Esophagus muscularis mucosa (tissue), 4 donors: Measurements from ENCODE around the gene TM4SF20. TPM values are rescaled to one million over a fixed set of nuclear protein-coding genes. Genes with fewer than 3 reads are reported as not detected.

Experiments
- DNase-seq: peaks from one replicate; pipeline ENCODE4 v3.0.0-alpha.2; 2017; ENCODE audit errors: extremely low spot score
- H3K27ac ChIP-seq, 4 donors: fragments of 200-600 bp; sonication (generic); replicated peaks in 1 of 4; 1 replicate in 3 of 4; 2 replicates in 1 of 4; pipeline ENCODE4 v1.5.1; 2016 to 2019; ENCODE audit warnings: mild to moderate bottlenecking in 1 of 4
- H3K27me3 ChIP-seq, 4 donors: fragments of 200-600 bp; sonication (generic); one replicate each; pipeline versions ENCODE4 v1.5.1 to v1.6.0; 2016 to 2019
- H3K36me3 ChIP-seq, 4 donors: fragments of 200-600 bp; sonication (generic); one replicate each; pipeline ENCODE4 v1.5.1; 2016 to 2019
- H3K4me1 ChIP-seq, 4 donors: fragments of 200-600 bp; sonication (generic); one replicate each; pipeline ENCODE4 v1.5.1; 2016 to 2019
- H3K4me3 ChIP-seq, 4 donors: fragments of 200-600 bp; sonication (generic); 1 replicate in 2 of 4; 2 replicates in 2 of 4; pipeline ENCODE4 v1.5.1; 2016 to 2019; ENCODE audit warnings: mild to moderate bottlenecking in 4 of 4, moderate library complexity in 1 of 4
- H3K9me3 ChIP-seq, 4 donors: fragments of 200-600 bp; sonication (generic); 1 replicate in 3 of 4; 2 replicates in 1 of 4; pipeline ENCODE4 v1.5.1; 2016 to 2019
- CTCF ChIP-seq, 3 experiments: fragments of 200-600 bp in 2 of 3; fragments of 450-650 bp in 1 of 3; sonication (generic) in 2 of 3; IDR thresholded peaks; one replicate each; pipeline ENCODE4 v1.5.1; 2017 to 2019; ENCODE audit warnings: antibody characterized with exemption in 3 of 3, mild to moderate bottlenecking in 2 of 3, moderate library complexity in 1 of 3
- EP300 ChIP-seq: sonication (generic); formaldehyde crosslinking; IDR thresholded peaks from one replicate; pipeline ENCODE4 v1.6.1; 2017; ENCODE audit warnings: antibody characterized with exemption
- POLR2A ChIP-seq: fragments of 450-650 bp; IDR thresholded peaks from one replicate; pipeline ENCODE4 v1.6.1; 2017; ENCODE audit warnings: antibody characterized with exemption, moderate library complexity, mild to moderate bottlenecking, low read depth
- POLR2AphosphoS5 ChIP-seq, 2 donors: sonication (generic); formaldehyde crosslinking; IDR thresholded peaks; one replicate each; pipeline ENCODE4 v1.6.1; 2017; ENCODE audit warnings: antibody characterized with exemption in 2 of 2
- WGBS: methylation state at CpG from one replicate; pipeline ENCODE4 v1.1.5; 2018; 5-methylcytosine and 5-hydroxymethylcytosine counted together
- intact Hi-C: fragments of 100-400 bp; cut with DNase I; formaldehyde crosslinking; loops from one replicate; pipeline ENCODE4 v1.15.1; 2023
- total RNA-seq, 4 donors: library from RNA; depleted of rRNA; stranded (reverse); fragments of >200 nt; gene quantifications; one replicate each; pipeline versions ENCODE4 v1.1.0 to v1.2.1, GENCODE V29; 2016

The TM4SF20 gene
- total RNA-seq, 4 donors from 2014 or later: not detected

GRCh38 chr2:227322530-227323205 is 56.4 kb downstream of the TM4SF20 start:
- Histone ChIP-seq H3K27ac (no peak overlapping the region), H3K9me3 (no peaks in the 10 kb centered on the region), H3K4me3 (no peak overlapping the region), H3K4me1 (peaks cover 17 to 25% (median 21%) of the 10 kb centered on the region in 4 donors), H3K27me3 (no peaks in the 10 kb centered on the region), H3K36me3 (no peaks in the 10 kb centered on the region)
- intact Hi-C loops: no loop called here
- 78% methylated on average over 5 of the region's 5 CpGs for WGBS
- TF ChIP-seq POLR2A (no peak), CTCF (IDR thresholded peaks at IDR 0.05) (no peak), EP300 (no peak), POLR2AphosphoS5 (IDR thresholded peaks at IDR 0.05) (no peak)
- no peak for DNase-seq

GRCh38 chr2:227320305-227321094 is 58.6 kb downstream of the TM4SF20 start:
- 91% methylated on average over 23 of the region's 33 CpGs for WGBS
- Histone ChIP-seq H3K27me3 (no peaks in the 10 kb centered on the region), H3K4me3 (no peak overlapping the region), H3K9me3 (no peaks in the 10 kb centered on the region), H3K36me3 (no peaks in the 10 kb centered on the region), H3K4me1 (peaks cover 0 to 7% (median 6%) of the 10 kb centered on the region in 4 donors), H3K27ac (no peak overlapping the region)
- TF ChIP-seq POLR2AphosphoS5 (IDR thresholded peaks at IDR 0.05) (no peak), CTCF (IDR thresholded peaks at IDR 0.05) (no peak)
- intact Hi-C loops: no loop called here
- no peak for DNase-seq

- intact Hi-C loops: no loop called here
- TF ChIP-seq POLR2AphosphoS5 (IDR thresholded peaks at IDR 0.05) (no peak), POLR2A (no peak), EP300 (no peak), CTCF (IDR thresholded peaks at IDR 0.05) (no peak)
- no peaks in the 10 kb centered on the region for H3K4me1 ChIP-seq
- DNase-seq: no peak
- H3K27me3 ChIP-seq: no peaks in the 10 kb centered on the region
- WGBS: 100% methylated on average over 2 of the region's 2 CpGs
- H3K9me3 ChIP-seq: no peaks in the 10 kb centered on the region
- H3K27ac ChIP-seq: no peak overlapping the region
- no peak overlapping the region for H3K4me3 ChIP-seq
- H3K36me3 ChIP-seq: no peaks in the 10 kb centered on the region
Observed at GRCh38 chr2:227317834-227318233, 61.3 kb downstream of the TM4SF20 start.

- TF ChIP-seq CTCF (IDR thresholded peaks at IDR 0.05): no peak
- TF ChIP-seq POLR2AphosphoS5 (IDR thresholded peaks at IDR 0.05): no peak
- TF ChIP-seq POLR2A: no peak
- no peak for TF ChIP-seq EP300
- Histone ChIP-seq H3K36me3 (no peaks in the 10 kb centered on the region), H3K27me3 (no peaks in the 10 kb centered on the region), H3K9me3 (no peaks in the 10 kb centered on the region), H3K4me1 (no peaks in the 10 kb centered on the region), H3K4me3 (no peak overlapping the region), H3K27ac (no peak overlapping the region)
- intact Hi-C loops: no loop called here
- WGBS: 88% methylated on average over 1 of the region's 1 CpG
- no peak for DNase-seq
Observed at GRCh38 chr2:227313310-227313709, 65.8 kb downstream of the TM4SF20 start.
